ENCODE data around the gene HTRA2.

DNA sequence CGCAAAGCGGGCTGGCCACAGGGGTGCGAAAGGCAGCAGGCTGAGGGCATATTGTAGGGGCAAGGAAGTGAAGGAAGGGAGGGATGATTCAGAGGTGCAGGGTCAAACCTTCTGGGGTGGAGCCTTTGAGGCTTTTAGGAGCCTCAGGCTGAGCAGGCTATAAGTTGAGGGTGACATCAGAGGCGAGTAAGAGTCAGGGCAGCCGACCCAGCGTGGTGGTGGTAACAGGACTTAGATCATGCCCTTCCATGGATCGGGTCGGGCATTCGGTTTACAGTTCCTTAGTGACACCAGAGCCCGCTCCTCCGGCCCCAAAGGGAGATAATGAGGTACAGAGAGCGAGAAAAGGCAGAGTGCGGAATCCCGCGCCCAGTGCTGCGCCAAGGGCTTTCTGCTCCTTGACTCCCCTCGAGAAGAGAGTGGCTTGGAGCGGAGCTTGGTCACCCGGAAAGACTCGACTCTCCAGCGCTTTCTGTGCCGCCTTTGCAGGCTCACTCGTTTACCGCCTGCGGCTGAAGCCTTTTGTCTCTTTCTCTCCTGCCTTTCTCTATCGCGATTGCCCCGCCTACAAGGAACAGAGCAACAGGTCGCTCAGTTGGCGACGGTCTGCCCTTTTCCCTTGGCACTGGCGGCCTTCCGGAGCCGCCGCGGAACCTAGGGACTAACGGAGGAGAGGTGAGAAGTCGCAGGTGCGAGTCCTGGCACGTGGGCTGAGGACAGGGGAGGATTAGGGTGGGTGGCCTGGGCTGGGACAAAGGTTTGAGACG is 31.1 kb upstream of the HTRA2 start:
- TF ChIP-seq, protein P1, sequence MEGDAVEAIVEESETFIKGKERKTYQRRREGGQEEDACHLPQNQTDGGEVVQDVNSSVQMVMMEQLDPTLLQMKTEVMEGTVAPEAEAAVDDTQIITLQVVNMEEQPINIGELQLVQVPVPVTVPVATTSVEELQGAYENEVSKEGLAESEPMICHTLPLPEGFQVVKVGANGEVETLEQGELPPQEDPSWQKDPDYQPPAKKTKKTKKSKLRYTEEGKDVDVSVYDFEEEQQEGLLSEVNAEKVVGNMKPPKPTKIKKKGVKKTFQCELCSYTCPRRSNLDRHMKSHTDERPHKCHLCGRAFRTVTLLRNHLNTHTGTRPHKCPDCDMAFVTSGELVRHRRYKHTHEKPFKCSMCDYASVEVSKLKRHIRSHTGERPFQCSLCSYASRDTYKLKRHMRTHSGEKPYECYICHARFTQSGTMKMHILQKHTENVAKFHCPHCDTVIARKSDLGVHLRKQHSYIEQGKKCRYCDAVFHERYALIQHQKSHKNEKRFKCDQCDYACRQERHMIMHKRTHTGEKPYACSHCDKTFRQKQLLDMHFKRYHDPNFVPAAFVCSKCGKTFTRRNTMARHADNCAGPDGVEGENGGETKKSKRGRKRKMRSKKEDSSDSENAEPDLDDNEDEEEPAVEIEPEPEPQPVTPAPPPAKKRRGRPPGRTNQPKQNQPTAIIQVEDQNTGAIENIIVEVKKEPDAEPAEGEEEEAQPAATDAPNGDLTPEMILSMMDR (conservative IDR thresholded peaks at IDR 0.05) = no peak
- TF ChIP-seq ZFX (IDR thresholded peaks at IDR 0.05) = no peak

Measured in C4-2B (cell line).